Mucosa of rectum (tissue), 2 donors: Measurements from ENCODE around the gene RPS6KA4.

Experiments used
- H3K27ac ChIP-seq, 2 donors: one replicate each; pipeline ENCODE4 v1.7.0; 2013; ENCODE audit warnings: inconsistent platforms in 2 of 2, low read depth in 2 of 2, low read length in 2 of 2
- H3K27me3 ChIP-seq, 2 donors: one replicate each; pipeline ENCODE4 v1.7.0; 2013; ENCODE audit warnings: low read length in 2 of 2; ENCODE audit not compliant: control insufficient read depth in 2 of 2, insufficient read depth in 2 of 2
- H3K36me3 ChIP-seq, 2 donors: one replicate each; pipeline ENCODE4 v1.7.0; 2013; ENCODE audit warnings: low read length in 2 of 2; ENCODE audit not compliant: control insufficient read depth in 2 of 2, insufficient read depth in 2 of 2
- H3K4me1 ChIP-seq, 2 donors: one replicate each; pipeline ENCODE4 v1.7.0; 2013; ENCODE audit warnings: low read length in 2 of 2, mild to moderate bottlenecking in 1 of 2; ENCODE audit not compliant: control insufficient read depth in 2 of 2, insufficient read depth in 2 of 2
- H3K4me3 ChIP-seq, 2 donors: one replicate each; pipeline ENCODE4 v1.7.0; 2013; ENCODE audit warnings: low read length in 2 of 2
- H3K9ac ChIP-seq, 2 donors: one replicate each; pipeline ENCODE4 v1.7.0; 2013; ENCODE audit warnings: low read length in 2 of 2, low read depth in 1 of 2, mild to moderate bottlenecking in 1 of 2
- H3K9me3 ChIP-seq, 2 donors: one replicate each; pipeline ENCODE4 v1.7.0; 2013; ENCODE audit warnings: low read length in 2 of 2; ENCODE audit not compliant: control insufficient read depth in 2 of 2
- donor health status: healthy.
- donor health status: Normal muscosa, but diverticular disease.

The RPS6KA4 gene

DNA sequence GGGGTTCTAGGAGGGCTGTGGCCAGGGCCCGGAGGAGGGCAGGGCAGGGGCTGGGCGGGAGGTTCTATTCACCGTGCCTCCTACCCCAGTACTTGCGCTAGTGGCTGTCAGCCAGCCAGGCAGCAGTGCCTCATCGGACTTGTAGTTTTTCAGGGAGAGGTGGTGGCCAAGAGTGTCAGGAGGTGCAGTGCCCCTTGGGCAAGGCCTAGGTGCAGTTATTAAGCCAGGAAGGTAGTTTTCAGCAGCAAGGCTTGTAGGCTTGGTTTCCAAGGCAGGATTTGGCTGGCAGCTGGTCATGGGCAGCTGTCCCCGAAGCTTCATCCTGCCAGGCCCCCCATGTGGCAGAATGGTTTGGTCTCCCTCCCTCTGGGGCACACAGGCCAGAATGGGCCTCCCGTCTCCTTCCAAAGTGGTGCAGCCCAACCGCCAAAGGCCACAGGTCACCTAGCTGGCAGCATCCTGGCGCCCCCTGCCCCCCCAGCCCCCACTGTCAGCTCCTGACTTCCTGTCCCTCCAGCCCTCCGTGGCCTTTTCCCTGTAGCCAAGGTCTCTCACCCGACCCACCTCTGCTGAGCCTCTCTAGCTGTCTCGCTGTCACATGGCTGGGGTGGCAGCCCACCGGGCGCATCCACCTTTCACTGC lies 10.5 kb upstream of the RPS6KA4 start:
- Histone ChIP-seq H3K27me3 (no peaks in the 10 kb centered on the region), H3K9ac (no peak overlapping the region), H3K4me3 (no peak overlapping the region), H3K36me3 (no peaks in the 10 kb centered on the region), H3K4me1 (no peaks in the 10 kb centered on the region), H3K27ac (no peak overlapping the region), H3K9me3 (no peaks in the 10 kb centered on the region)

DNA sequence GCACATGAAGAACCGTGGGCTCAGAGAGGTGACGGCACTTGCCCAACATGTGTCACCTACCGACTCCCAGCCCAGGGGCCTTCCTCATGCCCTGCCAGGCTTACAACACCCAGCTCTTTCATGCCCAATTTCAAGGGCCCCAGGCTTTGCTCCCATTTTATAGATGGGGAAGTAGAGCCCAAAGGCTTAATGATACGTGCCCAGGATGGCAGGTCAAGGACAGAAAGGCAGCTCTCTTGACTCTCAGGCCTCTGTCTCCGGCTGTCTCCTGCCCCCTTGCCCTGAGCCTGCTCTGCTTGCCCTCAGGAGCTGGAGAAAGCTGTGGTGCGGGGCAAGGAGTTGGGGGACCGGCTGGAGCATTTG lies 10.0 kb upstream of the RPS6KA4 start:
- H3K4me3 ChIP-seq, result no peak overlapping the region
- no peaks in the 10 kb centered on the region for H3K4me1 ChIP-seq
- H3K27me3 ChIP-seq, result no peaks in the 10 kb centered on the region
- H3K36me3 ChIP-seq, result no peaks in the 10 kb centered on the region
- H3K9ac ChIP-seq, result no peak overlapping the region
- no peaks in the 10 kb centered on the region for H3K9me3 ChIP-seq
- no peak overlapping the region for H3K27ac ChIP-seq

DNA sequence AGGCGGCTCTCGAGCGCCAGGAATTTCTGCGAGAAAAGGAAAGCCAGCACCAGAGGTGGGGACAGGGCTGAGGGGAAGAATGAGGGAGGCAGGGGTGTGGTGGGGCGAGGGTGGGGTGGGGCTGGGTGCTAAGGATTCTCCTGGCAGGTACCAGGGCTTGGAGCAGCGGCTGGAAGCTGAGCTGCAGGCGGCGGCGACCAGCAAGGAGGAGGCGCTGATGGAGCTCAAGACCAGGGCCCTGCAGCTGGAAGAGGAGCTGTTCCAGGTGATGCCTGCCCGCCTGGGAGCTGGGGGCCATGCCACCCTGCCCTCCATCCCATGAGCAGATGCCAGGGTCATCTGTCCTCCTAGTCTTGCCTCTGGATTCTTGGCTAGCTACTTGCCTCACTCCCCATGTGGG lies 9.6 kb upstream of the RPS6KA4 start:
- no peak overlapping the region for H3K4me3 ChIP-seq
- H3K9ac ChIP-seq, result no peak overlapping the region
- H3K27me3 ChIP-seq, result no peaks in the 10 kb centered on the region
- H3K36me3 ChIP-seq, result no peaks in the 10 kb centered on the region
- no peaks in the 10 kb centered on the region for H3K9me3 ChIP-seq
- no peaks in the 10 kb centered on the region for H3K4me1 ChIP-seq
- no peak overlapping the region for H3K27ac ChIP-seq

DNA sequence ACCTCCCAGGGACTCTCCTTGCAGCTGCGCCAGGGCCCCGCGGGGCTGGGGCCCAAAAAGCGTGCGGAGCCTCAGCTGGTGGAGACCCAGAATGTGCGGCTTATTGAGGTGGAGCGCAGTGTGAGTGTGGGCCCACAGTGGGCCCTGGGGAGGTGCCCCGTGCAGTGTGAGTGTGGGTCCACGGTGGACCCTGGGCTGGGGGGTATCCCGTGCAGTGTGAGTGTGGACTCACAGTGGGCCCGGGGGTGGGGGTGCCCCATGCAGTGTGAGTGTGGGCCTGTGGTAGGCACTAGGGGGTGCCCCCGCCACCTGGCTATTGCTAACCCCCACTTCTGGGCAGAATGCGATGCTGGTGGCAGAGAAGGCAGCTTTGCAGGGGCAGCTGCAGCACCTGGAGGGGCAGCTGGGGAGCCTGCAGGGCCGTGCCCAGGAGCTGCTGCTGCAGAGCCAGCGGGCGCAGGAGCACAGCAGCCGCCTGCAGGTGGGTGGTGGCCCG lies 7.8 kb upstream of the RPS6KA4 start:
- Histone ChIP-seq H3K27me3 (no peaks in the 10 kb centered on the region), H3K4me3 (no peak overlapping the region), H3K9ac (no peak overlapping the region), H3K9me3 (no peaks in the 10 kb centered on the region), H3K36me3 (no peaks in the 10 kb centered on the region), H3K27ac (no peak overlapping the region), H3K4me1 (peaks cover 2 to 7% of the 10 kb centered on the region in 2 donors)

DNA sequence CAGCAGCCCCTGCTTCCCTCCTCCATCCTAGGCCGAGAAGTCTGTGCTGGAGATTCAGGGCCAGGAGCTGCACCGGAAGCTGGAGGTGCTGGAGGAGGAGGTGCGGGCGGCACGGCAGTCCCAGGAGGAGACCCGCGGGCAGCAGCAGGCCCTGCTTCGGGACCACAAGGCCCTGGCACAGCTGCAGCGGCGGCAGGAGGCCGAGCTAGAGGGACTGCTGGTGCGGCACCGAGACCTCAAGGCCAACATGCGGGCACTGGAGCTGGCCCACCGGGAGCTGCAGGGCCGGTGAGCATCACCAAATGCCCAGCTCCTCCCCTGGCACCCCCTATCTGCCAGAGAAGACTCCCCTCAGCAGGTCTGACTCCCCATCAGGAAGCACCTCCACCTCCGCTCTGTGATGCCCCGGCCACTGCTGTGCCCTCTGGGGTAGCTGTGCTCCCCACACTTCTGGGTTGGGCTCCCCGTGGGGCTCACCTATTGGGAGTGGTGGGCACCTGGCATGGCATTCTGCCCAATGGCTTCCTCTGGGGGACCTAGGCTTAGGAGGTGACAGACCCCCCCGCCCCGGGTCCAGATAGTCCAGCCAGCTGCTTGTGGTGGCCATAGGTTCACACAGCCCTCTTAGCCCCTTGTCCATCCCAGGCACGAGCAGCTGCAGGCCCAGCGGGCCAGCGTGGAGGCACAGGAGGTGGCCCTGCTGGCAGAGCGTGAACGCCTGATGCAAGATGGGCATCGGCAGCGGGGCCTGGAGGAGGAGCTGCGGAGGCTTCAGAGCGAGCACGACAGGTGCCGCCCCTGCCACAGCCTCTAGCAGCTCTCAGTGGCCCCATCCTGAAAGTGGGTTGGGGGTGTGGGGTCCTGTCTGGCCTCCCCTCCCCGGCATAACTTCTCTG lies 6.6 kb upstream of the RPS6KA4 start:
- Histone ChIP-seq H3K27ac (no peak overlapping the region), H3K9ac (no peak overlapping the region), H3K27me3 (no peaks in the 10 kb centered on the region), H3K9me3 (no peaks in the 10 kb centered on the region), H3K4me3 (no peak overlapping the region), H3K36me3 (no peaks in the 10 kb centered on the region), H3K4me1 (peaks cover 2 to 7% of the 10 kb centered on the region in 2 donors)

DNA sequence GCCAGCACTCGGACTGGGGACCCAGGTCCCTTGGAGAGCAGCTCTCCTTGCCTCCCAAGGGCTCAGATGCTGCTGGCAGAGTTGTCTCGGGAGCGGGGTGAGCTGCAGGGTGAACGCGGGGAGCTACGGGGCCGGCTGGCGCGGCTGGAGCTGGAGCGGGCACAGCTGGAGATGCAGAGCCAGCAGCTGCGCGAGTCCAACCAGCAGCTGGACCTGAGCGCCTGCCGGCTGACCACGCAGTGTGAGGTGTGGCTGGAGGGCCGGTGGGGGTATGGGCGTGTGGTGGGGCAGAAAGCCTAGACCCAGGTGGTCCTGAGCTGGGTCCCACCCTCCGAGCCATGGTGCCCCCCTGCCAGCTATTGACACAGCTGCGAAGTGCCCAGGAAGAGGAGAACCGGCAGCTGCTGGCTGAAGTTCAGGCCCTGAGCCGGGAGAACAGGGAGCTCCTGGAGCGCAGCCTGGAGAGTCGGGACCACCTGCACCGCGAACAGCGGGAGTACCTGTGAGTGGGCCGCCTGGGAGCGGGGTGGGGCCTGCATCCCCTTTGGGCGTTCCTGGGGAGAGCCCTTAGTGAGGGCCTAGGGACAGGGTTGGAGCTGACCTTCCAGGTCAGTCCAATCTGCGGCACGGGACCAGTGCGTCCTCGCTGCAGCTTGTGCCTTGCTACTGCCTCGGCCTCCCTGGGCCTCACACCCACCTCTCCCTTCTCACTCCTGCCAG lies 5.8 kb upstream of the RPS6KA4 start:
- Histone ChIP-seq H3K36me3 (no peaks in the 10 kb centered on the region), H3K27ac (no peak overlapping the region), H3K27me3 (no peaks in the 10 kb centered on the region), H3K9me3 (no peaks in the 10 kb centered on the region), H3K9ac (no peak overlapping the region), H3K4me1 (peaks cover 7 to 13% of the 10 kb centered on the region in 2 donors), H3K4me3 (no peak overlapping the region)

DNA sequence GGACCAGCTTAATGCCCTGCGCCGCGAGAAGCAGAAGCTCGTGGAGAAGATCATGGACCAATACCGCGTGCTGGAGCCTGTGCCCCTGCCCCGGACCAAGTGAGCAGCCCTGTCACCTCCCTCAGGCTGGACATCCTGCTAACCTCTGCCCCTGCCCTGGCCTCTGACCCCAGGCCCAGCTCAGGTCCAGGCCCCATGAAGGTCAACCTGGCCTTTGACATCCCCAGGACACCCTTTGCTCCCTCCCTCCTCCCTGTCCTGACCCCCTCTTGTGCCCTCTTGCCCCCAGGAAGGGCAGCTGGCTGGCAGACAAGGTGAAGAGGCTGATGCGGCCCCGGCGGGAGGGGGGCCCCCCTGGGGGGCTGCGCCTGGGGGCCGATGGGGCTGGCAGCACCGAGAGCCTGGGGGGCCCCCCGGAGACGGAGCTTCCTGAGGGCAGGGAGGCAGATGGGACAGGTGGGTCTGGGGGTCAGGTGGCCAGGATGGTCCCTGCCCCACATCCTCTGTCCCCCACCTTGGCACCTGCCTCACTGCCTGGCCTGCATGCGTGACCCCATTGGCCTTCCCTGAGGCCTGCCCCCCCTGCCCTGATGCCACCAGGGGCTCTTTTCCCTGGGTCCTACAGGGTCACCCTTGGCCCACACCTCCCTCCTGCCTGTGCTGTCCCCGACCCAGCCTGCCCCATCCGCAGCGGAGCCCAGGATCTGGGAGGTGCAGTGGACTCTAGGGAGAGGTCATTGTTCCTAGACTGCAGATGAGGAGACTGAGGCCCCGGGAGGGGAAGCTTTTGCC lies 5.1 kb upstream of the RPS6KA4 start:
- no peaks in the 10 kb centered on the region for H3K36me3 ChIP-seq
- no peak overlapping the region for H3K9ac ChIP-seq
- peaks cover 12 to 20% of the 10 kb centered on the region in 2 donors for H3K4me1 ChIP-seq

DNA sequence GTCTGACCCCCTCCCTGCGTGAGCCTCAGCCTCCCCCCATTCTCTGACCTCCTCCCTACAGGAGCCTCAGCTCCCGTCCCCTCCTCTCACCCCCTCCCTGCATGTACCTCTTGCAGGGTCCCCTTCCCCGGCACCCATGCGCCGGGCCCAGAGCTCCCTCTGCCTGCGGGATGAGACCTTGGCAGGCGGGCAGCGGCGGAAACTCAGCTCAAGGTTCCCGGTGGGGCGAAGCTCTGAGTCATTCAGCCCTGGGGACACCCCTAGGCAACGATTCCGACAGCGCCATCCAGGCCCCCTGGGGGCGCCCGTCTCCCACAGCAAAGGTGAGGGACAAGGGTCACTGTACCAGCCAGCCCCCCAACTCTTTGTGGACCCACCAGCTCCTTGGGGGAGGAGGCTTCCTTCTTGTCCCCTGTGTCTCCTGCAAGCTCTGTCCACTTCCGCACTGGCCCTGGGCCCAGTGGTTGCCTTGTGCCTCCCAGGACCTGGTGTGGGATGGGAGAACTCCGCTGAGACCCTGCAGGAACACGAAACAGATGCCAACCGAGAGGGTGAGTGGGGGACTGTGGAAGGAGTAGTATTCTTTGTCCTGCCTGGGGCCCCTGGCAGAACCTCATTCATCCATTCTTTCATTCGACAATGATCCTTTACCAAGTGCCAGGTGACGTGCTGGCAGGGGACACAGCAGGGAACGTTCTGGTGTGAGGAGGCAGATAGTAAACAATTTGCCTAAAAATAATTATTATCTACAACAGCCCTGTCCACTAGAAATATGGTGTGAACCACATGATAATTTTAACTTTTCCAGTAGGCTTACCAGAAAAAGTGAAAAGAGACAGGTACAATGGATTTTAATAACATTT lies 3.7 kb upstream of the RPS6KA4 start:
- Histone ChIP-seq H3K4me1 (peaks cover 23 to 28% of the 10 kb centered on the region in 2 donors), H3K36me3 (no peaks in the 10 kb centered on the region), H3K27ac (peak overlapping the region; percentile 31 to 58), H3K9me3 (no peaks in the 10 kb centered on the region), H3K27me3 (no peaks in the 10 kb centered on the region), H3K4me3 (peak overlapping the region; percentile 42 to 65), H3K9ac (peak overlapping the region; percentile 29 to 56)

More for the DNA sequence above, 5.1 kb upstream of the RPS6KA4 start:
- Histone ChIP-seq H3K9me3 (no peaks in the 10 kb centered on the region), H3K4me3 (no peak overlapping the region), H3K27me3 (no peaks in the 10 kb centered on the region), H3K27ac (no peak overlapping the region)
